ENCODE data around the gene HRH2. TPM values are rescaled to one million over a fixed set of nuclear protein-coding genes. Genes with fewer than 3 reads are reported as not detected.
A peak's percentile ranks its signal among the peaks of the same experiment; 100 is the strongest.

HRH2 gene
- total RNA-seq, 1 donor from 2014 or later = 46.6 TPM

DNA sequence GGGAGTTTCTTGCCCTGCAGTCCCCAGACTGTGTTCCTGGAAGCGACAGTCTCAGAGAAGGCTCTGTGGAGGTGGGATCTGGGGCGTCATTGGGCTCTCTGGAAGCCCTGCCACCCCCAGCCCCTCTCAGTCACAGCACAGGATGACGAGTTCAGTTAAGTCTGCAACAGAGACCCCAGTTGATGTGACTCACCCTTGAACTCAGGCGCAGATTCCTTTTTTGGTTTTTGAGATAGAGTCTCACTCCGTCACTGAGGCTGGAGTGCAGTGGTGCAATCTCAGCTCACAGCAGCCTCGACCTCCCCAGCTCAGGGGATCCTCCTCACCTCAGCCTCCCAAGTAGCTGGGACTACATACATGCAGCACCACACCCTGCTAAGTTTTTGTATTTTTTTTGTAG lies 8.3 kb downstream of the HRH2 start:
- ATAC-seq (no peak), DNase-seq (ENCODE audit: missing footprints) (no peak)
- intact Hi-C loops (cut with DNase I) = no loop called here

DNA sequence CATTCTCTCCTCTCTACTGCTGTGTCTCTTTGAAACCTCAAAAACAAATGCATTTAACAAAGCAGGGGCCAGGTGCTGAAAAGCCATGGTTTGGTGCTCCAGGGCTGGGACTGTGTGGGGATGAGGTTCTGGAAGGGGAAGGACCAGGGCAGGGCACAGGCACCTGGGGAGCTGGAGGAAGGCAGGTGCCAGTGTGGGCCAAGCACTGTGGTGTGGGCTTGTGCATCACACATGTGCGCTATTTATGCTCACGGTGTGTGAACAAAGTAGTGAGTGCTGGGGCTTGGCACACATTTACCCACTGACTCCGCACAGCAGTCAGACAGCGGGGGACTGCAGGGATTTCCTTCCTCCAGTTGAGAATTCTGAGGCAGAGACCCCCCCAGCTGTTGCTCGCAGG lies 10.1 kb downstream of the HRH2 start:
- DNase-seq (ENCODE audit: missing footprints) = no peak

DNA sequence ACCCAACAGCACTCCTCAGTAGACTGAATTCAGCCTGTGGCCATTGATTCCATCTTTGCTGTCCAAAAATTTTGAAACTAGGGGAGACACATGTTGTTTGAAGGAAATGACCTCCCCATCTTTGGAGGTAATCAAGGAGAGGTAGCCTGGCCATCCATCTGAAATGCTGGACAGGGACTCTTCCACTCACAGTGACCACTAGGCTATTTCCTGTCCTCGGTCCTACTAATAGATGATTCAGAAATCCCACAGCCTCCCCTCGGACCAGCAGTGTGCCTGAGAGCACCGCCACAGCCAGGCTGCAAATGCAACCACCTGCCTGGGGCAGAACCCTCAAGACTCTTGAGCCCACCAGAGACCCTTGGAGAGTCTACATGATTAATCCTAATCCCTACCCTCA lies 12.5 kb downstream of the HRH2 start:
- no peak for DNase-seq (ENCODE audit: missing footprints)
- no peak for ATAC-seq
- intact Hi-C loops (cut with DNase I) = no loop called here

More for the DNA sequence above, 10.1 kb downstream of the HRH2 start:
- intact Hi-C loops (cut with DNase I) = no loop called here
- no peak for ATAC-seq

DNA sequence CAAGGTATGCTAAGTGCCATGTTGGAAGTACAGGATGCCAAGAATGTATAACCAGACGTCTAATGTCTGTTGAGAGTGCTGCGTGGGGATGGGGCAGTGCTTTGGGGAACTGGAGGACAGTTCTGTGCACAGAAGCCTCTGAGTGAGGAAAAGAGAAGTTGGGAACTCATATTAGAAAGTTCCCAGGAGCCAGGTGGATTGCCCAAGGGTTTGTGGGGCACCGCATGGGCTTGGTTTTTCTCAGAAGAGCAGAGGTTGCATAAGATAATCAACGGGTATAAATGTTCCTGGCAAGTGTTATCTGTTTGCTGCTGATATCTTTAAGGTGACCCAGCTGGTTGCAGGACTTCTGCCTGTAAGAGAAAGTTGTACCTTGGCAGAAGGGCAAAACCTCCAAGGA lies 13.1 kb downstream of the HRH2 start:
- DNase-seq (ENCODE audit: missing footprints) (no peak), ATAC-seq (peak; percentile 39)
- intact Hi-C loops (cut with DNase I) = no loop called here

DNA sequence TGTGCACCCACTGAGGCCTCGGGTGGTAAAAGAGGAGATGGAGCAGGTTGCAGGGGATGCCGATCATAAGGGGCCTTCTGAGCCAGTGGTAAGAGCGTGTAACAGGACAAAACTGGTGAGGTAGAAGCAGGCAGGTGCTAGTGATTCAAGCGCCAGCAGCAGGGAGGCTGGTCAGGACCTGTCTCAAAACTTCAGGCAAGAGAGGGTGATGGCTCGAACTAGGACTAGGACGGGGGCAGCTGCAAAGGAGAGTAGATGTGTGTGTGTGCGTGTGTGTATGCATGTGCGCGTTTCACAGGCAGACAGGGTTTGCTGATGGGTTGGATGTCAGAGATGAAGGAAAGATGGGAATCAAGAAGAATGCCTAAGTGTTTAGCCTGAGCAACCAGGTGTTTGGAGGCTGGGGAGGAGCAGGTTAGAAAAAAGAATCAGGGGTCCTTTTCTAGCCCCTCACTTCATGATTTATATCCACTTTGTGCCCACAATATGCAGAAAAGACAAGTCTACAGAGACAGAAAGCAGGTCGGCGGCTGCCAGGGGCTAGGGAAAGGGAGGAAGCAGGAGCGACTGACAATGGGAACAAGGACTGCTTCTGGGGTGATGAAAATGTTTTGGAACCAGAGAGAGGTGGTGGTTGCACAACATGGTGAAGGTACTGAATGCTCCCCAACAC lies 15.2 kb downstream of the HRH2 start:
- intact Hi-C loops (cut with DNase I) = no loop called here
- ATAC-seq = no peak
- DNase-seq (ENCODE audit: missing footprints) = no peak

DNA sequence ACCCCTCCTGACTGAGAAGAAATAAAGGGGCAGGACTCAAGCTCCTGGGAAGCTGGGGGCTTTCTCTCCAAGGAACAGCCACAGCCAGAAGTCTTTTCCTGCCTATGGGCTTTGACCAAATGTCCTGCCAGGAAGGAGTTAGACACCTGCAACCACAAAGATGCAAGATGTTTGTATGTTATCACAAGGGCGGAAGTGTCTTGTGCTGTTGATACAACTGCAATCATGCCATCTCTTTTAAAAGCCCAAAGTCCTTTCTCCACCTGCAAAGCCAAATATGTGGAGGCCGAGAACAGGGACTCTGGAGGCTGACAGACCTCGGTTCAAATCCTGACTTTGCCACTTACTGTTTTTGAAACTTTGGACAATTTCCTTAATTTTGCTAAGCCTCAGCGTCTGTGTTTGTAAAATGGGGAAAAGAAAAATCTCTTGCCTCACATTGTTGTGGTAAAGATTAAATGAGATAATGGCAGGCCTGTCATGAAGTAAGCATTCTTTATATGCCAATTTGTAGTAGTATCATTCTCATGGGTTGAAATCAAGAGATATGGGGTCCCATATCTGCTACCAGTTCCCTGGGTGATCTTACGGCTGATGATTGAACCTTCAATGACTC lies 17.0 kb downstream of the HRH2 start:
- no peak for DNase-seq (ENCODE audit: missing footprints)
- ATAC-seq = no peak
- intact Hi-C loops (cut with DNase I) = no loop called here

DNA sequence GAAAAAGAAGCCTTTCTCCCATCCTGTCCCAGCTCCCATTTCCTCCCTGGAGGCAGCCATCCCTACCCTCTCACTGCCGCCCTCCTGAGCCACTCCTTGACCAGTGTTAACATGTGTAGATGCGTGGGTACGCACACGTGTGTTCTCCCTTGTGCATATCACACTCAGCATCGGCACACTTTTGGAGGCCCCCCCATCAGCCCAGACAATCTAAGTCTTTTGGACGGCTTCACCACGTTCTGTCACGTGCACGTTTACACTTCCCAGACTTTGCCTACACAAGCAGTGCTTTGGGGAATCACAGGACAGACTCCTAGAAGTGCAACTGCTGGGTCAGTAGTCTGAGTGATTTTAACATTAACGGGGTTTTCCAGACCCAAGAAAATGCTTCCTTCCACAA lies 18.0 kb downstream of the HRH2 start:
- no peak for DNase-seq (ENCODE audit: missing footprints)
- intact Hi-C loops (cut with DNase I) = no loop called here
- ATAC-seq = no peak

DNA sequence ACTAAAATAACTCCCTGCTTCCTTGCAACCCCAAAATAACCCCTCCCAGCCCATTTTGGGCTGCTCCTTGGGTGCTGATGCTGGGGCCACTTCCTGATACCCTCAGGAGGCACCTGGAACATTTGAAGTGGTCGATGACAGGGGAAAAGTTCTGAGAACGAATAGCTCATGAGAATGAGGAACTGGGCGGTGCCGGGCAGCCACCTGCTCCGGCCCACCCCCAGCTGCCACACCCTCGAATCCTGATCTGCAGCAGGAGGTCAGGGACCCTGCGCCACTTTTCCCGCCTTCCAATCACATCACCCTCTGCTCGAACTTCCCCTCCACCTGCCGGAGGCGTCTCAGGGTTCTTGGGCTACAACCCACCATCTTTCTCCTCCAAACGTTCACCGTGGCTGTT lies 19.7 kb downstream of the HRH2 start:
- intact Hi-C loops (cut with DNase I) = no loop called here
- no peak for DNase-seq (ENCODE audit: missing footprints)
- no peak for ATAC-seq

DNA sequence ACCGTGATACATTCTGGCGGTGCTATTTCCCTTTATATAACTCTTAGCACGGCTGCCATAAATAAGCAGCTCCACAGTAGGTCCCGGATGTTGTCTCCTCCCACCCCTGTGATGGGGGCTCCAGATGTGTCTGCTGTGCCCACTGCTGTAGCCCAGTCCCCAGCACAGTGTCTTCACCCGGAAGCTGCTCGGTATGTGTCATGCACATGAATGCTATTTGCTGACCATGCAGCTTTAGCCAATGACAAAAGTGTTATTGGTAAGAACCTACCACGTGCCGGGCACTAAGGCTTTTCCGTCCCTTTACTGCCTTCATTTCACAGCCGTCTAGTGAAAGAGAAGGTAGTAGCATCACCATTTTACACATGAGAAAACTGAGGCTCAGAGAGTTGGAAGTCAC lies 20.2 kb downstream of the HRH2 start:
- intact Hi-C loops (cut with DNase I) = no loop called here
- no peak for DNase-seq (ENCODE audit: missing footprints)
- ATAC-seq = no peak

DNA sequence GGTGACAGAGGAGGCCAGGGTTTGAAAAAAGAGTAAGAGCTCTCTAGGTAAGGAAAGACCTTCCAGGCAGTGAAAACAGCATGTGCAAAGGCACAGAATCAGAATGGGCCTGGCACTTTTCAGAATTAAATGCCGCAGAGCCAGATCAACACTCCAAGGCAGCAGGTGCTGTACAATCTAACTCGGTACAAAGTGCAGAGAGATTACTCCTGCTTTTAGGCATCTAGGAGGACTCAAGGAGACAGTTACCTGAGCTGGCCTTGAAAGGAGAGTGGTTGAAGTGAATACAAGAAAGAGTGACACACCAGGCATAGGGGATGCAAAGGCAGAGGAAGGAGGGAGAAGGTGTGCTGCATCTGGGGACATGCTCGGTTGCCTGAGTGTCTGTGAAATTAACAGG lies 21.5 kb downstream of the HRH2 start:
- intact Hi-C loops (cut with DNase I) = no loop called here
- ATAC-seq (no peak), DNase-seq (ENCODE audit: missing footprints) (no peak)

DNA sequence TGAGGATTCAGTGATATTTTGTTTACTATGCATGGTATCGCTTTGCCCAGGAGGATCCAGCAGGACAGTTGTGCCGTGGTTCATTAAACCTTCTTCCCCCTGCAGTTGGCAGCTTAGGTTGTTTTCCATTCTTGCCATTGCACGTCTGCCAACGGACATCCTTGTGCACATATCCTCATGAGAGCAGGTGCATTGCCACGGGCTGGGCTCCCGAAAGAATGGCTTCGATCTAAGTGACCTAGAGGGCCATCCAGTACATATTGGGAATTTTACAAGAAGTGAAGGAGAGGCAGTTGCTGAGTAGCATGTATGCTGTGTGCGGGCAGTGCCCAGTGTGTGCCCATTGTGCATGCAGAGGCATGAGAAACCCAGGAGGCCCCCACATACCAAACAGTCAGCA lies 22.1 kb downstream of the HRH2 start:
- DNase-seq (ENCODE audit: missing footprints) (no peak), ATAC-seq (no peak)
- intact Hi-C loops (cut with DNase I) = no loop called here

DNA sequence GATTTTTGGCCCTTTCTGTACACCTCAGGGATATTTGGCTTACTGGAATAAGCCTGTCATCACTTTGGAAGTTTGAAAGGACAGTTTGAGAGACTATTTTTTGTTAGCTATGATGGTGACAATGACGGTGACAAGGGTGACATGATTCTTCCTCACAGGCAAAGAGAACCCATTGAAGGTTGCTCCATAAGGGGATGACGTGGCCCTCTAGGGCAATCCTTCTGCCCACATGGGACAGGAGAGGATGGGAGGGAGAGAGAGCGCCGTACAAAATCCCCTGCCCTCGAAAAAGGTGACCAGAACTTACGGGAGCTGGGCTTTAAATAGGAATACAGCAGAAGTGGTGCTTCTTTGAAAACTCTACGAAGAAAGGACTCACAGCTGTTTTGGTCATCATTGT lies 22.6 kb downstream of the HRH2 start:
- intact Hi-C loops (cut with DNase I) = no loop called here
- ATAC-seq (no peak), DNase-seq (ENCODE audit: missing footprints) (no peak)

DNA sequence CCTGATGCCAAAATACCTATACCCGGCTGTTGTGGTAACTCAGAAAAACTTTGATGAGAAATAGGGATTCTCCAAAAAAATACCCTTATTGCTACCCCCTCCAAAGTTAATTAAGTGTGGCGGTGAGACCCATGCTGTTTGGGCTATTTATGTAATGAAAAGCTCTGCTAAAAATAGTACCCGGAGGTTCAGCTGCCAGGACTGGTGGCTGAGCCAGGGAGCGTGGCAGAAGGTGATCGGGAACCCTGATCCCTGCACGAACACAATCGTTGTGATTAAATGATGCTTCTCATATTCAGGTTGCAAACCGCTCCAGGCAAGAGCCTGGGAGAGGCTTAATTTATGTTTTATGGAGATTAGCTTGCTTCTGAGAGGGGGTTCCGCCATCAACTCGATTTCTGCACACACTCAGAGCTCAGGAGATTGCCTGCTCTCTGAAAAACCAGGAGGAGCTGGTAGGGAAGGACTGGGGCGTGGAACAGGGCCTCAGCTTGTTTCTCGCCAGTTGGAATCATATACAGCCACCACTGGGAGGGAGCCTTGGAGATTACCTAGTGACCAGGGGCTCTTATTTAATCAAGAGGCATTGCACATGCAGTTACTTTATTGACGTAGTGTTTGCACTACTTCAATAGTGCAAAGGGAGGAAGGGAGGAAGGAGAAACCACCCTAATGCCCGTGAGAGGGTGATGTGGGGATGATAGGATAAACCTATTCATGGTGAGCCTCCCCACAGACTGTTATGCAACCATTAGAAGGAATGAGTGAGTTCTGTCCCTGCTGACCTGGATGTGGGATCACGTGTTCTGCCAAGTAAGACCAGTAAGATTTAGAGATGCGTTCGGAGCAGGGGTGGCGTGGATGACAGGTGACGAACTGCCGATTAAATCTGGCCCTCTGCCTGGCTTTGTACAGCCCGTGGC lies 23.4 kb downstream of the HRH2 start:
- intact Hi-C loops (cut with DNase I) = no loop called here
- ATAC-seq = peak; percentile 59
- DNase-seq (ENCODE audit: missing footprints) = no peak

DNA sequence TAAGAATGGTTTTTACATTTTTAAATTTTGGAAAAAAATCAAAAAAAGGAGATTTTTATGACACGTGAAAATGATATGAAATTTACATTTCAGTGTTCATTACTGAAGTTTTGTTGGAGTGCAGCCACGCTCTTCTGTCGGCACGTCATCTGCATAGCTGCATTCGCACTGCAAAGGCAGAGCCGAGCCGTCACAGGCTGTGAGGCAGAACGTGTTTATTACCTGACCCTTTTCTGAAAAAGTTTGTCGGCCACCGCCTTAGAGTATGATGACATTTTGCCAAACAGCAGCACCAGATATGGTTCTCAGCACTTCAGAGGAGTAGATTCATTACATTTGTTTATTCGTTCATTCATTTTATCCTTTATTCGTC lies 24.1 kb downstream of the HRH2 start:
- ATAC-seq (peak; percentile 54), DNase-seq (ENCODE audit: missing footprints) (no peak)
- intact Hi-C loops (cut with DNase I) = no loop called here

DNA sequence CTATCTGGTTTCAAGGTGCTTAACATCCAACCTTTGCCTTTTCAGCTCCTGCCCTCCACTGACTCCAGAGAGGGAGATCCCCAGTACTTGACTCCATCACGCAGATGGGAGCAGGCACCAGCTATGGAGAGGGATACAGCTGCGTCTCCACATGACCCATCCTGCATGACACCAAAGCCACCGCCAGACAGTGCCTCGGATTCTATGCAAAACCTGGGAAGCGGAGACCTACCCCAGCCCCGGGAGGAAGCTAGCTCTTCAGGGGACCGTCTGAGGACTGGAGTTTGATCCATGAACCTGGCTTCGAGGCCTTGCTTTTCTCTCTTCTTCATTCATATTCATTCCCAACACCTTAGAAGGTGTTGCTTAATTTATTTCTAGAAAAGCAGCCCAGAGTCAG lies 24.8 kb downstream of the HRH2 start:
- no peak for DNase-seq (ENCODE audit: missing footprints)
- intact Hi-C loops (cut with DNase I) = no loop called here
- no peak for ATAC-seq

DNA sequence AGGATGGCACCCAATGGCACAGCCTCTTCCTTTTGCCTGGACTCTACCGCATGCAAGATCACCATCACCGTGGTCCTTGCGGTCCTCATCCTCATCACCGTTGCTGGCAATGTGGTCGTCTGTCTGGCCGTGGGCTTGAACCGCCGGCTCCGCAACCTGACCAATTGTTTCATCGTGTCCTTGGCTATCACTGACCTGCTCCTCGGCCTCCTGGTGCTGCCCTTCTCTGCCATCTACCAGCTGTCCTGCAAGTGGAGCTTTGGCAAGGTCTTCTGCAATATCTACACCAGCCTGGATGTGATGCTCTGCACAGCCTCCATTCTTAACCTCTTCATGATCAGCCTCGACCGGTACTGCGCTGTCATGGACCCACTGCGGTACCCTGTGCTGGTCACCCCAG lies 25.4 kb downstream of the HRH2 start:
- ATAC-seq (no peak), DNase-seq (ENCODE audit: missing footprints) (no peak)
- intact Hi-C loops (cut with DNase I) = no loop called here

DNA sequence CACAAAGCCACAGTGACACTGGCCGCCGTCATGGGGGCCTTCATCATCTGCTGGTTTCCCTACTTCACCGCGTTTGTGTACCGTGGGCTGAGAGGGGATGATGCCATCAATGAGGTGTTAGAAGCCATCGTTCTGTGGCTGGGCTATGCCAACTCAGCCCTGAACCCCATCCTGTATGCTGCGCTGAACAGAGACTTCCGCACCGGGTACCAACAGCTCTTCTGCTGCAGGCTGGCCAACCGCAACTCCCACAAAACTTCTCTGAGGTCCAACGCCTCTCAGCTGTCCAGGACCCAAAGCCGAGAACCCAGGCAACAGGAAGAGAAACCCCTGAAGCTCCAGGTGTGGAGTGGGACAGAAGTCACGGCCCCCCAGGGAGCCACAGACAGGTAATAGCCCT lies 26.1 kb downstream of the HRH2 start:
- no peak for DNase-seq (ENCODE audit: missing footprints)
- ATAC-seq = no peak
- intact Hi-C loops (cut with DNase I) = no loop called here

DNA sequence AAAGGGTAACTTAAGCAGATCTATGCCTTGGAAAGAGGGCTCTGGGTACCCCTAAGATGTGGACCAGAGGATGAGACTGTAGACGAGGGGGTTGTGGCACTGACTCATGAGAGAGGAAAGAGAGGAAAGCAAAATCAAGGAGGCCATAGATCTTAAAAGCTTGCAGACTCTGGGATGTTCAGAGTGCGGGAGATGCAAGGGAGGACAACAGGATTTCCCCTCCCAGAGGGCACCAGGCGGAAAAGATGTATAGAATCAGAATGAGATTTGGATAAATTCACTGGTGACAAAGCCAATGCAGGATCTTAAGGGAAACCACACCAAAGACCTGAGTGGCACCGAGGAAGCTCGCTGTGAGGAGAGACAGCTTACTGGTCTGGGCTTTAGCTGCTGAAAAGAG lies 27.1 kb downstream of the HRH2 start:
- intact Hi-C loops (cut with DNase I) = loop anchor here (5.0 kb wide), 1 partner anchor 88 kb away; no protein-coding TSS in a partner anchor
- ATAC-seq = no peak
- no peak for DNase-seq (ENCODE audit: missing footprints)

DNA sequence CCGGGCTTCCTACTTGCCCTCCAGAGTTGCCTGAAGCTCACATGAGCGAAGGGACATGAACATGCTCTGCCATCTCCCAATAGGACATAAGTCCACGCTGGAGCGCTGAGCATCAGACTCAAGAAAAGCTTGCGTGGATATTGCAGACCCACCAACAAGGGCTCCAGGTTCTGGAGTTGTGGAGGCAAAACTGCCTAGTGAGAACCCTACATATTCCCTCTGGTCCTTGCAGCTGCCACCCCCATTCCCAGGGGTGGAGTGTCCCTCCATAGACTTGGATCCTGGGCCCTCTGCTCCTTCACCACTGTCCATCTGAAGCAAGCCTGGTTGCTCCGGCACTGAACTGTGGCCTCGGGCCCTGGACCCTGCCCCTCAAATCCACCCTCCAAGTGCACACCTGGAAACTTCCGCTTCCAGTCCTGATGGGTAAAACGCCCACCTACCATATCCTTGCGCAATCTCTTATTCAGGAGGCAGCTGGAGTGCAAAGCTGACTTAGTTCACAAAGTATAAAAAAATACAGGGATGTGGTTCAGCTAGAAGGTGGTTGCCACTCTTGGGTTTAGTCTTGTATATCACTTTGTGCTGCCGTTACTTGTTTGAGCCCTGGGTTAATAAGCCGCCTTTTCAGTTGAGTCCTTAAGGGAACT lies 28.0 kb downstream of the HRH2 start:
- no peak for DNase-seq (ENCODE audit: missing footprints)
- intact Hi-C loops (cut with DNase I) = loop anchor here (5.0 kb wide), 1 partner anchor 89 kb away; no protein-coding TSS in a partner anchor
- ATAC-seq = no peak
